ENCODE measurements around the gene IL1A. TPM values are rescaled to one million over a fixed set of nuclear protein-coding genes. Genes with fewer than 3 reads are reported as not detected.

Gene IL1A
- total and polyA plus RNA-seq, 9 donors, result 0.07 to 0.69 (median 0.12) TPM; not detected in 4

DNA sequence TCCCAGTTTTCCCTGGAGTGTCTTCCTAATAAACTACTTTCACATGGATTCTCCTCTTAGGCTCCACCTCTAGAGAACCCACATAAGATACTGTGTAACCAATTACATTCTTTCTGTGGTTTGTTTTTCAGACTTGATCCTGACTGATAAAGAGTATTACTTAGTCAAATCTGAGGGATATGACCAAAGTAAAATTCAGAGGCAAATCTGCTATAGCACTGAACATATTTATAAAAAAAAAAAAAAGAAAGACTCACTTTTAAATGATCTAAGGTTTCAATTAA lies 33.8 kb downstream of the IL1A start:
- no peaks in the 10 kb centered on the region for H3K27me3 ChIP-seq
- H3K4me3 ChIP-seq, result no peak overlapping the region
- intact Hi-C loops (cut with DNase I), result no loop called here
- H3K9me3 ChIP-seq, result no peaks in the 10 kb centered on the region
- H3K36me3 ChIP-seq, result no peaks in the 10 kb centered on the region
- TF ChIP-seq EP300 (IDR thresholded peaks at IDR 0.05), result no peak
- TF ChIP-seq, protein P1, sequence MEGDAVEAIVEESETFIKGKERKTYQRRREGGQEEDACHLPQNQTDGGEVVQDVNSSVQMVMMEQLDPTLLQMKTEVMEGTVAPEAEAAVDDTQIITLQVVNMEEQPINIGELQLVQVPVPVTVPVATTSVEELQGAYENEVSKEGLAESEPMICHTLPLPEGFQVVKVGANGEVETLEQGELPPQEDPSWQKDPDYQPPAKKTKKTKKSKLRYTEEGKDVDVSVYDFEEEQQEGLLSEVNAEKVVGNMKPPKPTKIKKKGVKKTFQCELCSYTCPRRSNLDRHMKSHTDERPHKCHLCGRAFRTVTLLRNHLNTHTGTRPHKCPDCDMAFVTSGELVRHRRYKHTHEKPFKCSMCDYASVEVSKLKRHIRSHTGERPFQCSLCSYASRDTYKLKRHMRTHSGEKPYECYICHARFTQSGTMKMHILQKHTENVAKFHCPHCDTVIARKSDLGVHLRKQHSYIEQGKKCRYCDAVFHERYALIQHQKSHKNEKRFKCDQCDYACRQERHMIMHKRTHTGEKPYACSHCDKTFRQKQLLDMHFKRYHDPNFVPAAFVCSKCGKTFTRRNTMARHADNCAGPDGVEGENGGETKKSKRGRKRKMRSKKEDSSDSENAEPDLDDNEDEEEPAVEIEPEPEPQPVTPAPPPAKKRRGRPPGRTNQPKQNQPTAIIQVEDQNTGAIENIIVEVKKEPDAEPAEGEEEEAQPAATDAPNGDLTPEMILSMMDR (IDR thresholded peaks at IDR 0.05), result no peak
- DNase-seq, result no peak
- no peaks in the 10 kb centered on the region for H3K4me1 ChIP-seq (ENCODE audit: insufficient read depth)
- no peak overlapping the region for H3K27ac ChIP-seq

DNA sequence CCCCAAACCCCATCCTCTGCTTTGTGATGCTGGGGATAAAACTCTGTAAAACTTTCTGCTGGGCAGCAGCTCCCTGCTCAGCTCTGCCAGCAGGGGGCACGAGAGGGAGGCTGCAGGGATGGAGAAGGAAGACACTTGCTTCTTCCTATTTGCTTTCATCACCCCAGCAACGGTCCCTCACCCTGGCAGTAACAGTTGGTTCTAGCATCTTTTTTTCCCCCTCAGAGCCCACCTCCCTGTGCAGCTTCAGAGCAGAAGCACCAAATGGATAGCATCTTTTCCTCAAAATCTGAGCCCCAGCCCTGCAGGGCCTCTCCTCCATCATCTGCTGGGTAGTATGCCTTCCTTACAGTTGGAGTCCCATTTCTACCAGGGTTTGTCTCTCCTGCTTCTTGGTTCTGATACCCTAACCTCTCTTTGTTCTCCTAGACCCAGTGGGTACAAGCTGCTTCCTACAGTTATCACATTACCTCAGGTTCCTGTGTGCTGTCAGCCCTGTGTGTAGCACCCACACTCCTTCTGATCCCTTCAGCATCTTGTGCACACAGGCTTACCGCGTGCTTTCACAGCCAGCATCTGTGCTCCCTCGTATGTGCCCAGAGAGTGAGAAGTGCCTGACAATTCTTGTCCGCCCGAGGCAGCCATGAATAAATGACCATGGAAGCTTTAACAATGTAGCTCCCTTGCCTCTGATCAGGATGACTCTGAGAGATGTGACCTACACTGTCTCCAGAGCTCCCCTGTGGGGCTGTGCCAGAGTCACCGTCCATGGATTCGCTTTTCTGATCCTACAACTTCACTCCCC lies 34.3 kb downstream of the IL1A start:
- DNase-seq, result peak in 3 of 5 donors; percentile 30 to 38 (median 31)
- no peaks in the 10 kb centered on the region for H3K4me1 ChIP-seq (ENCODE audit: insufficient read depth)
- H3K36me3 ChIP-seq, result no peaks in the 10 kb centered on the region
- no peak overlapping the region for H3K27ac ChIP-seq
- WGBS, 3 donors, result 71 to 72% (median 72%) methylated on average over 9 of the region's 9 CpGs
- TF ChIP-seq, protein P1 (IDR thresholded peaks at IDR 0.05), result no peak
- no peak for TF ChIP-seq POLR2A (IDR thresholded peaks at IDR 0.05)
- no peak for TF ChIP-seq EP300 (IDR thresholded peaks at IDR 0.05)
- H3K27me3 ChIP-seq, result no peaks in the 10 kb centered on the region
- no peaks in the 10 kb centered on the region for H3K9me3 ChIP-seq
- intact Hi-C loops (cut with DNase I), result no loop called here
- H3K4me3 ChIP-seq, result no peak overlapping the region

DNA sequence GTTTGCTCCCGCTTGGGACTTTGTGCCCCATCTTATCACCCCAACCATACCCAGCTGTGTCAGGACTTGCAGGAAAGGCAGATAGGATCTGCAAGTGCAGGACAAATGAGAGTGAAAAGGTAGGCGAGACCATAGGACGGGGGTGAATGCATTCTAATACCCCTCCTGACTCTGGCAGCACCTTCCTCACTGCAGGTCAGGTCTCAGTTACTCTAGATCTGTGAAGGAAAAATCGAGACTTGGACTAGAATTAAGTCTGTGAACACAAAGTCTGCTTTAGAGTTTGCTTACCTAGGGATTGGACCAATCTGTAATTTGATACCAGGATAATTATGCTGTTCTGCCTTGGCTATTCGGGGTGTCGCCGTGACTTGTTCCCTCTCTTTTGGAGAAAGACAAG lies 43.8 kb downstream of the IL1A start:
- 94 to 96% (median 95%) methylated on average over 7 of the region's 7 CpGs for WGBS, 3 donors
- H3K4me1 ChIP-seq (ENCODE audit: insufficient read depth), result no peaks in the 10 kb centered on the region
- intact Hi-C loops (cut with DNase I), result no loop called here
- H3K36me3 ChIP-seq, result no peaks in the 10 kb centered on the region
- no peak overlapping the region for H3K27ac ChIP-seq
- H3K27me3 ChIP-seq, result no peaks in the 10 kb centered on the region
- TF ChIP-seq POLR2A (IDR thresholded peaks at IDR 0.05), result no peak
- TF ChIP-seq EP300 (IDR thresholded peaks at IDR 0.05), result no peak
- TF ChIP-seq, protein P1 (IDR thresholded peaks at IDR 0.05), result no peak
- H3K9me3 ChIP-seq, result no peaks in the 10 kb centered on the region
- DNase-seq, result no peak
- H3K4me3 ChIP-seq, result no peak overlapping the region

DNA sequence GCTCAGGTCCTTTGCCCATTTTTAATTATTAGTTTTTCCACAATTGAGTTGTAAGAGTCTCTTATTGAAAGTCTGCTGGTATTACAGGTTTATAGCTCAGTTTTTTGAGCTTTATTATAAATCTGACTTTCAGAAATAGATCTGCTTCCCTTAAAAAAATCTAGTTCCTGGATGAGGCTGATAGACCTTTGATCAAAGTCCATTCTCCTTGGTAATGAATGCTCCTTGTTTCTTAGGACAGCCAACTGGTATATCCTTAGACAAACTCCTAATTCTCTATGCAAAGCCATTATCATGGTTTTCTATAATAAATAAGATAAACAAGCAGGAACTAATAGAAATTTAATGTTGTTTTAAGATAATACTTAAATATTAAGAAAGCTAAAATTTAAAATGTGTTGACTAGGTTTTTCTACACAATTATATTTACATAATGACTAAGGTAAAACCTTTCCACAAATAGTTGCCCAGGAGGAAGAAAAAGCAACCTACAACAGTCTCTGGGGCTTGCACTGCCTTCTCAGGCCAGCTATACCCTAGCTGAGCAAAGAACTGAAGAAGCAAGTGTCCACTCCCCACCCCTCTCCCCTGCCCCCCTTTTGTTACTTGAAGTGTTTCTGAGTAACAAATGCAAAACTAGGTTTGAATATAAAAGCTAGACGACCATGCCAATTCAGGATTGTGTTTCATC lies 46.6 kb downstream of the IL1A start:
- WGBS, 3 donors, result 65 to 81% (median 73%) methylated on average over 1 of the region's 1 CpG
- intact Hi-C loops (cut with DNase I), result no loop called here
- no peaks in the 10 kb centered on the region for H3K4me1 ChIP-seq (ENCODE audit: insufficient read depth)
- H3K4me3 ChIP-seq, result no peak overlapping the region
- no peaks in the 10 kb centered on the region for H3K27me3 ChIP-seq
- H3K36me3 ChIP-seq, result no peaks in the 10 kb centered on the region
- TF ChIP-seq EP300 (IDR thresholded peaks at IDR 0.05), result no peak
- TF ChIP-seq POLR2A (IDR thresholded peaks at IDR 0.05), result no peak
- TF ChIP-seq, protein P1 (IDR thresholded peaks at IDR 0.05), result no peak
- no peaks in the 10 kb centered on the region for H3K9me3 ChIP-seq
- DNase-seq, result no peak
- H3K27ac ChIP-seq, result no peak overlapping the region
